TTC549 (cell line): Measurements from ENCODE around the gene GRID1.
"Not testable (repeated sequence)": the region's sequence is repeated elsewhere in the genome, so short reads cannot be mapped to it uniquely, and the experiment has no call there.

ENCODE experiments used
- FAIRE-seq: peaks from 2 replicates; lab custom pipeline; 2012; peaks lifted over from hg19 to GRCh38; lab: Jason Lieb, UNC

The GRID1 gene

DNA sequence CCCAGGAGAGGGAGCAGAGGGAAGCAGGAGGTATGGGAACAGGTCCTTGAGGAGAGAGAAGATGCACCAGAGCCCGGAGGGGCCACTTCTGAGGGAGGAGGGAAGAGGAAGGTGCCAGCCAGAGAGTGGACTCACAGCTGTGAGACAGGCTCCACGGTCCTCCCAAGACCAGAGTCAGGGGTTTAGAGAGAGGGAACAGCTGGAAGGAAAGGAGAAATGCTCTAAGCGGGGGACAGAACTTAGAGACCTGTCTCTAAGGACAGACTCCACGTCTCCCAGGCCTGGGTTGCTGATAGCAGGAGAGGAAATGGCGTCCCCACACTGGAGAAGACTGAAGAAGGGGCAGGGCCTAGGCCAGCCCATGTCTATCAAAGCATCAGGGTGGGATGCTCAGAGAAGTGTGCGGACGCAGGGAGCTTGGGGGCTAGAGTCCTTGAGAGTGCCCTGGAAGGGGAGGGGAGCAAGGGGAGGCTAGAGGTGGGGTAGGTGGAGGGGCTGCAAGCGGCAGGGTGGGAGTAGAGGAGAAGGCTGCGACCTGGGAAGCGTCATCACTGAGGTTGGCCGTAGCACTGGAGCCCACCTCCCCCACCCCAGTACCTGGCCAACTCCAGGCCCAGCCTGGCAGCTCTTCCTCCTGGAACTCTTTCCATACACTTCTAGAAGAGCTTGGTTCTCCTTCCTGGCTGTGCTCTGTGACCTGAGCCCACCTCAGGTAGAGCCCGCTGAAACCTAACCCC, 25.6 kb upstream of the GRID1 start:
- FAIRE-seq = no peak

DNA sequence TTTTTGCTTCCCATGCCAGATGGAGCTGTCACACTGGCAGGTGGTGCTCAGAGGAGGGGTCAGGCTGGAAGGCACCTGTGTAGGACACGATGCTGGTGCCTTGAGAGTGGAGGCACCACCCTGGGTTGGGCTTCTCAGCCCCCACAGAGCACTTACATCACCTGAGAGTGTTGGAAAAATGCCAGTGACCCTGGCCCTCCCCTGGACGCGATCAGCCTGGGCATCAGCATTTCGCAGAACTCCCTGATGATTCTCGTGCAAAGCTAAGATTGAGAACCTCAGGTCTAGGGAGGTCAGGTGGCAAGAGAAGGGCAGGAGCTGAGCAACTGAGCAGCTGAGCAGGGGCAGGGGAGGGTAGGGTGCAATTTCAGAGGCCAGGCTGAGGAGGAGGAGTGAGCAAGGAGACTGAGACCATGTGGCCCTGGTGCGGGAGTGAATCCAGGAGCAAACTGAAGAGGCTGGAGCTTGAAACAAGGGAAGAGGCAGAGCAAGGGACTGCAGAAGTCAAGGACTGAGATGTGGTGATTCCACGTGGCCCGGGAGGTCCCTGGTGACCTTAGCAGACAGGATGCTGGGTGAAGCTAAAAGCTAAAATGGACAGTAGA, 24.7 kb upstream of the GRID1 start:
- FAIRE-seq = no peak

DNA sequence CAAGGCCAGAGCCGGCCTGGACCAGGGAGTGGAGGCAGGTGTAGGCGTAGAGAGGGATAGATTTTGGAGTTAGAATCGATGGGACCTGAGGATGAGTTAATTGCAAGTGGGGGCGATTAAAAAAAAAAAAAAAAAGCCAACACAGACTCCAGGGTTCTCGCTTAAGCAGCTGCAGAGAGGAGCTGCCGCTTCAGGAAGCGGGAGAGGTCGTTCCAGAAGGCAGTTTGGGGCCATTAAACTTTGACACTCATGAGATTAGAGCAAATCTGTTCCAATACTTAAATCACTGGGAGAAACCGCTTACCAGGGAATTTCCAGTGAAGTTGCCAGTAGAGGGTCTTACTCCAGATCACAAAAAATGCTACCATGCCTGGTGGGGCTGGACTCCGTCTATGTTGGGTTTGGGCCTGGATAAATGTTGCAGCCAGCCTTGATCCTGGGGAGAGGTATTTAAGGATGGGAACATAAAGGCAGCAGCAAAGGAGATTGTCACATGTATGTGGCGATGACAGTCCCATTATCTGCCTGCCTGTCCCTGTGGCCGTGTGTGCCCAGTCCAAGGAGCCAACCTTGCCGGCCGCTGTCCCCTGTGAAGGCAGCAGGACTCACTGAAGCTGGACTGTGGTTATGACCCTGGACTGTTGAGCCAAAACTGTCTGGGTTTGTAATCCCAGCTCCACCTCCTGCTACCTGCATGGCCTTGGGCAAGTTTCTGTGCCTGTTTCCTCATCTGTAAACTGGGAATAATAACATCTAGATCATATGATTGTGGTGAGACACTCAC, 23.9 kb upstream of the GRID1 start:
- no peak for FAIRE-seq

DNA sequence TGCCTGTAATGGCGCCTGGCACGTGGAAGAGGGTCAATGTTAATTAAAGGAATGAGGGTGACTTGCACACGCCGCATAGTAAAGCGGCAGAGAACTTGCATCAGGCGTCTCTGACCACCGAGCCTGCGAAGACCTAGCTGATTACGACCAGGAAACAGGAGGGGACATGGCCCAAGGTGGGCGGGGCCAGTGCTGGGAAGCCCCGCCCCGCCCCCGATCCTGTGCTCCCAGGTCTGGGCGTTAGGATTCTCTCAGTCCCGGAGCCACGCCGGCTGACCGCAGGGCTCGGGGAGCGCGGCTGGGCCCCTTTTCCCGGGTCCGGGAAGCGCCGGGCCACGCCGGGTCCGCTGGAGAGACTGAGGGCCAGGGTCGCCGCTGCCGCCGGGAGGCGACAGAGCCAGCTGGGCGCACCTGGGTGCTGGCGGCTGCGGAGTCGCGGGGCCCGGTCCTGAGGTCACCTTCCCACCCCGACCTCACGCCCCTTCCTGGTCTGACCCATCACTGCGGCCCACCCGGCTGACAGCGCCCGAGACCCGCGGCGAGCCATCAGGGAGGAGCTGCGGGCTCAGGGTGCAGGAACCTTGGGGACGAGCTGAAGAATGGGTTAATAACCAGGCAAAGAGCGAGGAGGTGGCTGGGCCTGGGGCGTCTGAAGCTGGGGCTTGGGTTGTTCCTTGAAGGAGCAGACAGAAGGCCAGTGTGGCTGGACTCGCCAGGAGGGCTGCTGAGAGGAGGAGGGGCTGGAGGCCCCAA, 23.0 kb upstream of the GRID1 start:
- no peak for FAIRE-seq

DNA sequence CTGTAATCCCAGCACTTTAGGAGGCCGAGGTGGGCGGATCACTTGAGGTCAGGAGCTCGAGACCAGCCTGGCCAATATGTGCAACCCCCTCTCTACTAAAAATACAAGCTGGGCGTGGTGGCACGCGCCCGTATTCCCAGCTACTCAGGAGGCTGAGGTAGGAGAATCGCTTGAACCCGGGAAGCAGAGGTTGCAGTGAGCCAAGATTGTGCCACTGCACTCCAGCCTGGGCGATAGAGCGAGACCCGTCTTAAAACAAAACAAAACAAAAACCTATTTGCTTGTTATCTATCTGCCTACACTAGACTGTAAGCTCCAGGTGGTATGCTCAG, 22.5 kb upstream of the GRID1 start:
- FAIRE-seq = not testable (repeated sequence)

DNA sequence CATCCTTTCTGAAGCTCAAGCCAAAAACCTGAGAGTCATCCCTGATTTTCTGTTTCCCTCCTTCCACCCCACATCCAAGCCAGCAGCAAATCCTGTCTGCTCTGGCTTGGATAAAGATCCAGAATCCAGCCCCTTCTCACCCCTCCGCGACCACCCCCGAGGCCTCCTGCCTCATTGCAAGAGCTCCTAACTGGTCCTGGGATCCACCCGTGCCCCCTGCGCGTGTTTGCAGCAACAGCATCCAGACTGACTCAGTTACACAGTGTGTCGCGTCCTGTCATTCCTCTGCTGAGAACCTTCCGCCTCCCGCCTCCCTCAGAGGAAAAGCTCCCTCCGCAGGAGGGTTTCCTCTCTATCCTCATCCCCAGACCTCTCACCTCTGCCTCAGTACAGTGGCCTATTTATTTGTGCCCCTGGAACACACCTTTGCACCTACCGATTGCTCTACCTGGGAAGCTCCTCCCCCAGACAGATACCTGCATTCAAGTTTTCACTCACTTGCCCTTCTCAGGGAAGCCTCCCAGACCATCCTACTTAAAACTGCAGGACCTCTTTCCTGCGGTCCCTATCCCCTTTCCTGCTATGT, 21.6 kb upstream of the GRID1 start:
- no peak for FAIRE-seq

DNA sequence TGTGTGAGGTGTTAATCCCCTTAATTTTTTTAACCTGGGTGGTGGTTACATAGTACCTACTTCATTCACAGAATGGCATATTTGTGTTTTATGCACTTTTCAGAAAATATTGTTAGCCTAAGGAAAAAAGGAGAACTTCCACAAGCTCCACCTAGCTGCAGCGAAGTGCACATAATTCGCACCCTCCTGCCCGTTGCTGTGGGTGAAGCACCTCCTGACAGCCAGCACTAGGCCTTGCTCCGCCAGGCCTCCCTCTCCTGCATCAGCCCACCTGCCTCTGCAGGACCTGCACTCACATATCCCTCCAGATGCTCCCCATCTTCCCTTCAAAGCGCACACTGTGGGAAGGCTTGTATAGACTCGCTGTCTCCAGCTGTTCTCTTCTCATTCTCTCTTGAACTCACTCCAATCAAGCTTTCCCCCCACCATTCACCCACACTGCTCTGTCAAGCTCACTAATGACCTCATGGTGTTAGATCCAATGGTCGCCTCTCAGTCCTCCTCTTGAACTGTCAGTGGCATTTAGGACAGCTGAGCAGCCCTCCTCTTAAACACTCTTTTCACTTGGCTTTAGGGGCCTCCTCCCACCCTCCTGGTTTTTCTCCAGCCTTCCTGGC, 20.7 kb upstream of the GRID1 start:
- FAIRE-seq = no peak

DNA sequence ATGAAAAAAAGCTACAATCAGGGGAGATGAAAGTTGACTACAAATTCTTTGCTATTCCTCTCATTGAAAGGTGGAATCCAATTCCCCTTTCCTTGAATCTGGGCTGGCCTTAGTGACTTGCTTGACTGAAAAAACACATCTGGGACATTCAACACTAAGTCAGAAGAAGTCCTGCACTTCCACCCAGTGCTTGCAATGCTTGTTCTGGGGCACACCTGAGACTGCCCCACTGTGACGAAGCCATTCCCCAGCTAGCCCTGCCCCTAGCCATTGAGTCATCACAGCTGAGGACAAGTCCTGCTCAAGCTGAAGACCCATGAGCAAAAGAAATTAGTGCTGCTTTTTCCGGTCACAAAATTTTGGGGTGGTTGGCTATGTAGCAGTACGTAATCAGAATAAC, 19.2 kb upstream of the GRID1 start:
- FAIRE-seq = no peak

DNA sequence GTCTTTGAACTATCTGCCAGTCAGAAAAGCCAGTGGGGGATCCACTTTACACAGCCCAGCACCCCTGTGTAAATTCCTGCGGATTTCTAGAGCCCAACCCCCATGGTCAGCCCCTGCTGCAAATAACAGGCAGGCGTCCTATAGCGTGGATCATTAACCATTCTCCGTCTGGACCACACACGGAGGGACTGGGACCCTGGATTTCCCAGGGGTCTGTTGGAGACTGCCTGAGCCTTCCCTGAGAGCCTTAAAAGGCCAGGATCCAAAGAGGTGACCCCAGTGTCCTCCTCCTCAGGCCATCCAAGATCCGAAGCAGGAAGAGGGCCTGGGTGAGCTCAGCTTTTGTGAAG, 11.2 kb upstream of the GRID1 start:
- no peak for FAIRE-seq

DNA sequence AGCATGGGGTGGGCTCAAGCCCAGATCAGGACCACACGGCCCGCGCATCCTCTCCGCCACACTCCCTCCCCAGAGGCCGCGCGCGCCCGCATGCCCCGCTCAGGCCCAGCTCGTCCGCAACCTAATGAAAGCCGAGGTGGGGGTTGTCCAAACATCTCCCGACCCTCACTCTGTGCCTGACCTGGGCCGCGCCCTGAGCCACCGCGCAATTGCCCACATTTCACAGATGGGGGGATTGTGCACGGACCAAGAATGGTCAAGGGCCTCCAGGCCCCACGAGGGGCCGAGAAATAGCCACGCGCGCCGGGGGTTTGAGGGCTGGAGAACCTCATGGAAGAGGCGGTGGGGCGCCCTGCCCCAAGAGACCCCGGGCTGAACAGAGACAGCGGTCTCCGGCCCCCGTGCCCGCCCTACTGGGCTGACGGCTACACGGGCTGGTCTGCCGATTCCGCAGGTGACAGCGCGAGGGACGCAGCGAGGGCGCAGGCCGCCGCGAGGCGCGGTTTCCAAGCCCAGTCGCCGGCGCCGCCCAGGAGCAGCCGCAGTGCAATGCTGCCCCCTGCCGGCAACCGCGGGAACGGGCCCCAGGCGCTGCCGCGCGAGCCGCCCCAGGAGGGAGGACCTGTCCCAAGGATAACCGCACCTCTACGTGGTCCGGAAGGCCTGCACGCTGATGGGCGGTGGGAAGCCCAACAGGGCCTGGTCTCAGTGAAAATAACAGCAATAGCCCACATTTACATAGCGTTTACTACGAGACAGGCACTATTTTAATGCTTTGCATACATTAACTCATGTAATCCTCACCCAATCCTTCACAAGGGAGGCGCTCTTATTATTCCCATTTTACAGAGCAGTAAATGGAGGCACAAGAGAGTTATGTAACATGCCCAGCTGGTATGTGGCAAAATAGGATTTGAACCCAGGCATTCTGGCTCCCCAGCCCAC, 10.5 kb upstream of the GRID1 start:
- FAIRE-seq = no peak

DNA sequence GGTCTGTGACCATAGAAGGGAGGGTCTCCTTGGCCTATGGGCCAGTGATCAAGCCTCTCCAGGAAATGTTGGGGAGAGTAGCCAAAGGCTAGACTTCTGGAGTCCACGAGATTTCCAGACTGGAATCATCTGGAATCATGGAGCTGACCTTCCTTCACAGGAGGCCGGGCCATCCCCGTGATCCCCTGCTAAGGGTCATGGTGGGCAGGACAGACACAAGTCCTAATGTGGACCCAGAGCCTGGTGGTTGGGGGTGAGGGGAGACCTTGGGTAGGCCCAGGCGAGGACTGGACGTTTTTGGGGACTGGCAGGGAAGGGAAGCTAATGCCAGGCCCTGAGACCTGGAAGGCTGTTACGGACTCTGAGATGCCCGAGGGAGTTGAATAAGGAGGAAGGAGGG, 9.8 kb upstream of the GRID1 start:
- no peak for FAIRE-seq

DNA sequence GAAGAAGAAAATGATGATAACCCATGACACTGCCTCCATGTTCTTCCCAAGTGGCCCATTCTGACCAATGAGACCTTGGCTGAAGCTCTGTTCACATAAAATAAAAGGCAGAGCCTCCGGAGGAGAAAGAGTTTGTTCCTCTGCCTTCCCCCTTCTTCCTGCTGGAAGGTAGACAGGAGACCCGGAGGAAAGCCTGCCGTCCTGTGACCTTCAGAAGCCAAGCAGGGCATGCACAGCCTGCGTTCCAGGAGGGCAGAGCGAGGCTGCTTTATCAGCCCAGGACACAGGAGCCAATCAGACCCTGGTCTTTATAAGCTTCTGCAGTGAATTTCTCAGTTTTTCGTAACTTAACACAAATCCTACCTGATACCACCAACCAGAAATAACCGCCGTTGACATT, 8.6 kb upstream of the GRID1 start:
- FAIRE-seq = no peak

DNA sequence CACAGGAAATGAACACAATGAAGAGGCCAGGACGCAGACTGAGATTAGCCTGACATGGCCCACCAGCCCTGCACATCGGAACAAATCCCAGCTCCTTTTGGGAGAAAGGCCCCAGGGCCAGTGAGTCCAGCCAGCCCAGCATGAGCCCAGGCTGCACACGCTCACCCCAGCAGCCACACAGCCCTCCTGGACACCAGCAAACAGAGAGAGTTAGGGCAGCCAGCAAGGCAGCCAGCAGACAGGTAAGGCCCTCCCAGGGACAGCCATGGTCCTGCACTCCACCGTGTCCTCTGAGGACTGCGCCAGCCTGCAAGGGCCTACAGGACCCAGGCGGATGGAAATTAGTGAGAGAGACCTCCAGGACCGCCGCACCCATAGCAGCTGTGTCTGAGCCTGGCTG, 8.1 kb upstream of the GRID1 start:
- FAIRE-seq = no peak

DNA sequence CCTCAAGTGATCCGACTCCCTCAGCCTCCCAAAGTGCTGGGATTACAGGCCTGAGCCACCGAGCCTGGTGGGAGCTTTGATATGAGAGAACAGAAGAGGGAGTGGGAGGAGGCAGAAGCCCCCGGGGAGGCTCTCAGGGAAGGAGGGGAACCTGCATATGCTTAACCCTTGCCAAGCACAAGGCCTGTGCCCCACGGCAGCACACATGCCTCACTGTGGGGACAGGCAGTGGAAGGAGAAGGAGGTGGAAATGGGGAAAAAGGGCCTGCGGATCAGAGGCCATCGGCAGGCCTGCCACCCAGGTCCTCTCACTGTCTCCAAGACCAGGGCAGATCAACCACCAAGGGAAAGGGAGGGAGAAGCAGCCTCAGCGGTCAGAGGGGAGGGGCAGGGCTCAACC, 7.2 kb upstream of the GRID1 start:
- FAIRE-seq = no peak

DNA sequence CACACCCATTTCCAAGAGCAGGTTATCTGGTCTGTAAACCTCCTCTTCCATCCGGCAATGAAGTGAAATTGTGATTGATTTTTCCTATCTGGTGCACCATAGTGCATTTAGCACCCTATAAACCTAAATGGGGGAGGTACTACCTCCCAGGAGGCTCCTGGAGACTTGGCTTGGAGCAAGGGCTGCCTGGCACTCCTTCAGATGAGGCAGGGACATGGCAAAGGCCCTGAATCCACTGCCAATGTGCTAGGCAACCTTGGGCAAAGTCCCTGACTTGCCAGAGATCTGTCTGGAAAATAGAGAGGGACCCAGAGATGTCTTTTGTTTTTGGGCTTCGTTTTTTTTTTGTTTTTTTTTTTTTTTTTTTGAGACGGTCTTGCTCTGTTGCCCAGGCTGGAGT, 6.7 kb upstream of the GRID1 start:
- FAIRE-seq = no peak

DNA sequence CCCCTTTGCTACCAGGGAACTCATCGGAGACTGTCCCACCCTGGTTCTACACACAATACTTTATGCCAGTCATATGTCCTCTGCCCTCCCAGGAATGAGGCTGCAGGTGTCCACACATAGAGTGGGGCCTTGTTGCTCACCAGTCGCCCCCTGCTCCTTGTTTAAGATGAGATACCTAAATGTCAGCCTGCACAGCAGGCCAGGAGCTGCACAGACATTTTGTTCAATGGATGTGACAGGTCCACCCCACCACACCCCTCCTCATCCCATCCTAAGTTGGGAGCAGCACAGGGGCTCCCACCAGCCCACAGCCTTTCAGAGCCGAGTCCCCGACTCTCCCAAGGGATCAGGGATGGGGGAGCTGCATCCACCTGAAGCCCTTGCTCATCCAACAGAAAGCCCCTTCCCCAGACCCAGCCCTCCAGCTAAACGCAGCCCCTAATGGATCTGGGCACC, 6.2 kb upstream of the GRID1 start:
- no peak for FAIRE-seq

DNA sequence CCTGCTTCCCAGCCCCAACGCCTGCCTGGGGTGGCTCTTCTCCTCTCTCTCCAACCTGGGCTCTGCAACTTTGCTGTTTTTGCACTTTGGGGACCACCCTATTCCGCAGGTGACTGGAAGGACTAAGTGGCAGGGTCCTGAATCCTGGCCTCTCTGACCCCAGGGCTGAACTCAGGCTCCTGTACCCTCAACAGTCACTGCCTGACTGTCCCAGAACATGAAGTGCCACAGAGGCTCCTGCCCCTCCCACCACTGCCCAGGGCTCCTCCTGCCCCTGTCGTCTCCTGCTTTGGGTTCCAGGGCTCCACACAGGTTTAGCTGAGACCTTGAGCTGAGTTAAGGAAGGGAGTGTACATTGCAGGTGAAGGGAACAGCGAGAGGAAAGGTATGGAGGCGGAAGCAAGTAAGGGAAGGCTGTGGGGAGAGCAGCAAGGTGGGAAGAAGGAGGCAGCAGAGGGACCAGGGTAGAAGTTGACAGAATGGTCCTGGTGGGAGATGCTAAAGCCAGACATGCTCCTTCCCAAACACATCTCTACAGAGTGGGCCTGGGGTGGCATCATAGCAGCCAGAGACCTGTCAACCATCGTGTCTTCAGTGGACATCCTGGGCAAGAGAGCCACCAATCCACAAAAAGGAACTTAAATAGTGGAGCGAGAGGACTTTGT, 5.7 kb upstream of the GRID1 start:
- FAIRE-seq = no peak

DNA sequence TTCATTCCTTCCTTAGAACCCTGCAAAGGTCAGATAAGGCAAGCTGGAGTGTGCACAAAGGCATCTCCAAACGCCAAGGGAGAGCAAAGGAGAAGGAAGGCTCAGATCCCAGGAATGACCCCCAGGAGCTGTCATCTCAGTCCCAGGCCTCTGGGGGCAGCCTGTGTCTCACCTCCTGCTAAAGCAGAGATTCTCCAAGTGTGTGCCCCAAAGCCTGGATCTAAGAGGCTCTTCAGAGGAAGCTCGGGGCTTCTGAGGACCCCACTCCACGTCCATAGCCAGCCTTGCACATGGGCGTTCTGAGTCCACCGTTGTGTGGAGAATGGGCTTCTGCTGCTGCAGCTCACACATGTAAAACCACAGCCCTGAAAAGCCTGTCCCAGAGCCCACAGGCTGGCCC, 5.1 kb upstream of the GRID1 start:
- FAIRE-seq = no peak

DNA sequence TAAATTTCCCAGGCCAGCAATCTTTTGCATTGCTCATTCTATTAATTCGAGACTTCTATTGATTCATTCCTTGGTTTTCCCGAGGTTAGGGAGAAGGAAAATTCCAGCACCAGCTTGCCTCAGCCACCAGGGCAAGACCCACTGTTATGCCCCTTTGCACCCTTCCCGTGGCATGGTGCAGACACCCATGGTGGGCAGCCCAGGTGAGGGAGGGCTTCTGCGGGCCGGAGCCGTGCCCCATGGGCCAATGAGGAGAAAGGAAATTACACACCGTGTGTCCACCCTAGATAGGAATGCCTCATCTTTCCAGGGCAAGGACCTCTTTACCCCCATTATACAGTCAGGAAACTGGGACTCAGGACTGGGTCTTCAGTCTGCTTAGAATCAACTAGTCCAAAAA, 4.5 kb upstream of the GRID1 start:
- no peak for FAIRE-seq

DNA sequence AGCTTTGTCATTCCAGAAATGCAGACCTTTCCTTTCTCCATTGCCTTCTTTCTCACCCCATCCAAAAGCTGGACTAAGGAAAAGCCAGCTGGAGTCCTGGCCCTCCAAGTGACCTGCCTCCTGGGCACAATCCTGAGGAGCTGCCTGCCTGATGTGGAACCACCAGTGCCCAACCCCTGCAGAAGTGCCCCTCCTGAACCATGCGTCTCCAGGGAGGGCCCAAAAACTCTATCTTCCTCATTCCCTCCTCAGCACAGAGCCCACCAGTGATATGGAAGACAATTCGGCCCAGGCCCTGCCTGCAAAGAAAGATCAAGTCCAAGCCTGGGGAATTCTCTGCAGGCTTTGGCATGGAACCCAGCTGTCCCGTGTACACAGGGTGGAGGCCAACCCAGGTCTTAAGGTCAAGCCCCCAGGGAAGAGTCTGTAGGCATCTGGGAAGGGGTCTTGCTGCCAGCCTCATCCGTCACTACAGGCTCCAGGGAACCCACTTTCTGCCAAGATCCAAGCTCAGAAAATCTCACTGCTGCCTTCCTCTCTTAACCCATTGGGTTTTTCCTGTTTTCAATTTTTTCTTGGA, 3.5 kb upstream of the GRID1 start:
- FAIRE-seq = no peak
